Forelimb muscle (tissue), 1 donor: ENCODE data around the gene HDAC4. TPM values are rescaled to one million over a fixed set of nuclear protein-coding genes. Genes with fewer than 3 reads are reported as not detected.

Experiments
- DNase-seq: peaks from one replicate; pipeline ENCODE4 v3.0.0-alpha.2; 2013; ENCODE audit warnings: low read depth
- polyA plus RNA-seq: library from polyadenylated mRNA; unstranded; fragments of 120-200 nt; gene quantifications from one replicate; pipeline ENCODE4 v1.2.1, GENCODE V29; 2013; ENCODE audit not compliant: insufficient read length

HDAC4 gene
- polyA plus RNA-seq, 1 donor: 12.6 TPM

GRCh38 chr2:239238839-239239606 lies 161.8 kb downstream of the HDAC4 start:
- no peak for DNase-seq

- DNase-seq: no peak
Measured at GRCh38 chr2:239238381-239238780, 162.4 kb downstream of the HDAC4 start.

GRCh38 chr2:239236808-239237205 lies 164.0 kb downstream of the HDAC4 start:
- DNase-seq: no peak

DNA sequence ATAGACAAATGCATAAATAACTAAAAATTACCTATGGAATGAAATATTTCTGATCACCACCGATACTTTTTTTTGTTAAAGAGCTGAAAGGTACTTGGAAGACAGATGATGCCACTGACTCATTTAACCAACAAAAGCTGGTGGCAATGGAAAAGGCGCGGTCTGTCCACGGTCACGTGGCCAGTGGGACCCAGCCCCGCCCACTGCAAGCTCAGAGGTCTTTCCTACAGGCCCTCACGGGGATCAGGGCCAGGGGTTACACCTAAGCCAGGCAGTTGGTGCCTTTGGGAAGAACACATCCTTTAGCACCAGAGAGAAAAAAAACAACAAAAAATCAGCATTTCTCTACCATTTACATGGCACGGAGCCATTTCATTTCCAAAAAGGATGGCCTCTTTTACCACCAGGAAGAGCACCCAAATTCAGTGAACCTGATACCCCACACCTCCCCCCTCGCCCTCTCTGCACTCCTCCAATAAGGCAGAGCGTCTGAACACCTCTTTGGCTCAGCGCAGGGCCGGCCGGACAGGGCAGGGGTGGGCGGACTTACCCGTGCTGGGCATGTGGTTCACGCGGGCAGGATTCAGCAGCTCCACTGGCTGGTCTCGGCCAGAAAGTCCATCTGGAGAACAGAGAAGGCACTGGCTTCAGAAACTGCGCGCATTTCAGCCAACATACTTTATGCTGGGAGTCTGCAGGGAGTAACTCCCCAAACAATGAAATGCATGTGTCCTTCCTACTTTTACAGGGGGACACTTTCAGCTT lies 164.6 kb downstream of the HDAC4 start:
- DNase-seq: no peak

- DNase-seq: no peak
Measured at GRCh38 chr2:239235311-239235710, 165.5 kb downstream of the HDAC4 start.

- no peak for DNase-seq
Measured at GRCh38 chr2:239234191-239235175, 166.3 kb downstream of the HDAC4 start.

DNA sequence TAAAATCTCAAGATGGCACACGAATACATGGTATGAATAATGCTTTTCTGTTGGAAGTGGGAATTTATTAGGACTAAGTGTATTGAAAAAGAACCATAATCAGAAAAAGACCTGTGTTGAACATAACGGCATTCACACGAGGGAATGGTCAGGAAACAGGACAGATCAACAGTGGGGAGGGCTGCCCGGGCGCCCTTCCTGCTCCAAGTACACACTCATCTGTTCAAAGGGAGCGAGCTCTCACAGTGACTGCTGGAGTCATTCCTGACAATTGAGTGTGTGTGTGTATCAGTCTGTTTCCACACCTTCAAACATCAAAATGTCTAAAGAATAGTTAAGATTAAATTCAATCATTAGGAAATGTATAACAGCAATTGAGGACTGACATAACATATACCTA lies 167.2 kb downstream of the HDAC4 start:
- DNase-seq: no peak

- DNase-seq: no peak
Measured at GRCh38 chr2:239232195-239232578, 168.6 kb downstream of the HDAC4 start.

DNA sequence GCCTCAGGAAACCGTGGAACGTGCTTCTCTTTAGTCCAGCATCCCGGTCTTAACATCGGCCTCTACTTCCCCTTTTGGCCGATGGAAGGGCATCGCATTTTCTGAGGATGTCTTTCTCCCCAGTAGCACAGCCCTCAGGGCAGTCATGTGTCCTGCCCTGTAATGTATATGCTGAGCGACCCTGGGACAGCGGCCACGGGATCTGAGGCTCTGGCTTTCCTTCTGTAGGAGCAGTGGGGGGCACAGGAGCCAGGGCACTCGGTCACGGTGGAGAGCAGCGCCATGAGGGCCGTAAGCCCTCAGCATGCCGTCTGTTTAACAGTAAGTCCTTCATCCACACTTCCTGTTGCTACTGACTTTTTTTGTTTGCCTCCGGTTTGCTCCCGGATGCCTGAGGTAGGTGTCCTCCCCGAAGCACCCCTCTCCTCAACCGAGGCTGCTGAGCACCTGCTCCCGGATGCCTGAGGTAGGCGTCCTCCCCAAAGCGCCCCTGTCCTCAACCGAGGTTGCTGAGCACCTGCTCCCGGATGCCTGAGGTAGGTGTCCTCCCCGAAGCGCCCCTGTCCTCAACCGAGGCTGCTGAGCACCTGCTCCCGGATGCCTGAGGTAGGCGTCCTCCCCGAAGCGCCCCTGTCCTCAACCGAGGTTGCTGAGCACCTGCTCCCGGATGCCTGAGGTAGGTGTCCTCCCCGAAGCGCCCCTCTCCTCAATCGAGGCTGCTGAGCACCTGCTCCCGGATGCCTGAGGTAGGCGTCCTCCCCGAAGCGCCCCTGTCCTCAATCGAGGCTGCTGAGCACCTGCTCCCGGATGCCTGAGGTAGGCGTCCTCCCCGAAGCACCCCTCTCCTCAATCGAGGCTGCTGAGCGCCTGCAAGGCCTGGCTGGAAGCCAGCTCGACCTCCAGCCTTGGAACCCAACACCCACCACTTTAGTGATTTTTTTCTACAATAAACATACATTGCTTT lies 169.3 kb downstream of the HDAC4 start:
- no peak for DNase-seq

- no peak for DNase-seq
Measured at GRCh38 chr2:239230318-239231052, 170.3 kb downstream of the HDAC4 start.

- DNase-seq: no peak
Measured at GRCh38 chr2:239229545-239230279, 171.1 kb downstream of the HDAC4 start.

DNA sequence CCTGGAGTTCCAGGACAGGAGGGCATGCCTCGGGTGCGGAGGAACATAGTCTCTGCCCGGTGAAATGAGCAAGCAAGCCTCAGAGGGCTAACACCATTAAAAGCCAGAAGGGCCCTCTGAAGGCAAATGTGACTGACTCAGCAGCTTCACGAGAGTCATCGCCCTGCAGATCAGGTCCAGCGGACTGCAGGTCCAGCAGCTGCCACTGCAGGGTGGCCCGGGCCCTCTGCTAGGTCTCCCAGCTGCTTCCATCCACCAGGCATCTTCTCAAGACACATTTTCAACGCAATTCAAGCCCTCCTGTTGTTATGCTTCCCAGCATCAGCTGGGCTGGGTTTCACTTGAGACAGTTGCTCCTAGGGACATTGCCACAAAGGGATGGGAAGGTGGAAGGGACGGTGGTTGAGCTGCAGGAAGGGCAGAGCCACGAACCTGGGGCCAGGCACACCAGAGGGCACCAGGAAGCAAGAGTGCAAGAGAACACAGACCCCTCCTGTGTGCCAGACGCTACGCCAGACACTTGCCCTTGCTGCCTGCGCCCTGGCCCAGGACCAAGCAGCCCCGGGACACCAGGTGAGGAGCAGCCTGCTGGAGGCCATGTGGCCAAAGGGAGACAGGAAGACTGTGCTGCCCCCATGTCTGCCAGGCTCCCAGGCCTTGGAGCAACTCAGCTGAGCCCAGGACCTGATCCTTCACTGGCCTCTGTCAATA lies 173.0 kb downstream of the HDAC4 start:
- DNase-seq: no peak

DNA sequence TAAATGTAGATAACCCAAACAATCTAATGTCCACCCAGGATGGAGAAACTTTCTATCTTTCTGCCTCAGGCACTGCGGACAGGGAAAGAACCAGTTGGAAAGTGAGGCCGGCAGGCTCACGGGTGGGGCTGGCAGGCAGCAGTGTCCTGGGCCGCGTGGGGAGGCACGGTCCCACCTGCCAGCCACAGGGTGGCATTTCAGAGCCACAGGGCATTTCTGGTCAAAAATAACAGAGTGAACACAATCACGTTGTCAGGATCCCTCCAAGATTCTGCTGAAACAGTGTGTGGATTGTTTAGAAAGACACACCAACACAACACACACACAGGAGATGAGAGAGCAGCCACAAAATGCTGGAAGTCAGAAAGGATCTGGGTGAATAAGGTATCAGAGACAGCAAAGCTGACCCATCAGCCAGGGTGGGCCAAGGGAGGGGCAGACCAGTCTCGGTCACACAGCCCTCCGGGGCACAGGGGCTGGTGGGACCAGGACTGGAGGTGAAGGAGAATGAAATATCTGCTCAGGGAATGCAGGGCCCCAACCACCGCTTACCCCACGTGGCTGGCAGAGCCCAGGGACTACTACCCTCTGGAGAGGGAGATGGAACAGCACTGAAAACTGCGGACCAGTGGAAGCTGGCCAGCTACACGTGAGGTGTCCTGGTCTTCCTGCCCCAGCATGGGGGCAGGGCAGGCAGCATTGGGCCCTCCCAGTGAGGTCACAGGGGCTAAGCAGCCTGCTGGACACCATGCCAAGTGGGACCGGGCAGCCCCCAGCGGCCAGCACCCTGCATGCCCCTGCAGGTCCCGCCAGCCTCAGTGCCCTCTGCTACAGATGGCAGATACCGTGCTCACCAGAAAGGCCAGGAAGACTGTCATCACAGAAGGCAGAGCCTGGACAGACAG lies 173.9 kb downstream of the HDAC4 start:
- DNase-seq: no peak

DNA sequence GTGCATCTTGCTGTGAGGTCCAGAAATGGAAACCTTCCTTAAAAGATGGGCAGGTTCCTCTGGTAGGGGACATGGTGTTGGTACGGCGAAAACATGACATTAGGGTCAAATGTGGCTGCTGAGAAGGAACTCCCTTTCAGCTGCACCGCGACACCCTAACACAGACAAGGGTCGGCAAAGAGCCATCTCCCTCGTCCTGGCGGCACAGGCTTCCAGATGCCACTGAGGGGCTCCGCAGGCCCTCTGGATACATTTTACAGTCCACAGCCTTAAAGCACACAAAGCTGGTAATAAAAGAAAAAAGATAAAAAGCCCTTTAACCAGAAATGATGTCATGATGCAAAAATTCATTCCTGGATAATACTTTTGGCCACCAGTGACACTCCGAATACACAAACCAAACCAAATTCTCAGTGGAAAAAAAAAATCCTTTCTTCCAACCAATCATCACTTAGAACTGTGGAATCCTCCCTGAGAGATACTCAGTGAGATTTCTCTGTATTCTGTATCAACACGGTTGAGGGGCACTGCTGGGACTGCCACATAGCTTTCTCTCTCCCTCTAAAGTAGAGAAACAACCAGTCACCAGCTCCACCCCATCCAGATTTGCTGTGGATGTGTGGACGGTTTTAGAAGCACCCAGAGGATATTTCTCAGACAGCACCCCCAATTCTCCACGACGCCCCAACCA lies 174.8 kb downstream of the HDAC4 start:
- no peak for DNase-seq

GRCh38 chr2:239225371-239225851 lies 175.4 kb downstream of the HDAC4 start:
- no peak for DNase-seq

DNA sequence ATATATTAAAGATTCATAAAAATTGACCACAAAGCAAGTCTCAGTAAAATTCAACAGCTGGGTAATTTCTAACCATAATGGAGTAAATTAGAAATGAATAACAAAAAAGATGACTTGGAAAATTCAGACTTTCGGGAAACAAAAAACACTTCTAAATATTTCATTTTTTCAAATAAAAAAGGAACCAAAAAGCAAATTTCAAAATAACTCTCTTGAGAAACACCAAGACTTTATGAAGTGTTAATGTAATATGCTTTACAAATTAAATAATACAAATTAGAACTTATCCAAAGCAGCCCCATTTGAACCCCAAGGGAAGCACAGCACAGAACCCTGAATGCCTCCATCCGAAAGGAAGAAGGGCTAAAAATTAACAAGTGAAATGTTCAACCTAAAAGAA lies 175.9 kb downstream of the HDAC4 start:
- no peak for DNase-seq

DNA sequence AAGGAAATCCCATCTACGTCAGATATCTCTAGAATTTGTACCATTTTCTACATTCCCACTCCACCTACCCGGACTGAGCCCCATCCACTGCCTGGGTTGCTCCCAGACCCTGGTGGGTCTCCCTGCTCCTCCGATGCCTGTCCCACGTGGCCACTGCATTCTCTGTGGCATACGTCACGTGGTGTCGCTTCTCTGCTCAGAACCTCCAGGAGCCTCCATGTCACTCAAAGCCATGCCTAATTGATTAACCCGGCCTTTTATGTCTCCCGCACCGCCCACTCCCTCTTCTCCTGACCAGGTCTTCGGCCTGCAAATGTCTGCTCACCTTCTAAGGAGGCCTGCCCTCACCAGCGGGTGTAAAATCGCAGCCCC lies 176.6 kb downstream of the HDAC4 start:
- no peak for DNase-seq
